ENCODE data around the gene ITPR1.

ITPR1 gene

DNA sequence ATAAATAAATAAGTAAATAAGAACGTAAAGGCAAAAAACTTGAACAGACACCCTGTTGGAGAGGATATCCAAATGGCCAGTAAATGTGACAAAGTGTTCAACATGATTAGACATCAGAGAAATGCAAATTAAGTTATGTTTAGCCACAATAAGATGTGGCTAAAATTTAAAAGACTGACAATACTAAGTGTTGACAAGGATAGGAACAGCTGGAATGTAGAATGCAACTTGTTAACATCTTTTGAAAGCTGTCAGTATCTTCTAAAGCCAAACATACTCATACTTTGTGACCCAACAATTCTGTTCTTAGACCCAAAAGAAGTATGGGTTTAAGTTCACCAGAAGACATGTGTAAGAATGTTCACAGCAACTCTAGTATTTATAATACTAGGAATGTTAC is 197.1 kb downstream of the ITPR1 start:
- no peak for DNase-seq

DNA sequence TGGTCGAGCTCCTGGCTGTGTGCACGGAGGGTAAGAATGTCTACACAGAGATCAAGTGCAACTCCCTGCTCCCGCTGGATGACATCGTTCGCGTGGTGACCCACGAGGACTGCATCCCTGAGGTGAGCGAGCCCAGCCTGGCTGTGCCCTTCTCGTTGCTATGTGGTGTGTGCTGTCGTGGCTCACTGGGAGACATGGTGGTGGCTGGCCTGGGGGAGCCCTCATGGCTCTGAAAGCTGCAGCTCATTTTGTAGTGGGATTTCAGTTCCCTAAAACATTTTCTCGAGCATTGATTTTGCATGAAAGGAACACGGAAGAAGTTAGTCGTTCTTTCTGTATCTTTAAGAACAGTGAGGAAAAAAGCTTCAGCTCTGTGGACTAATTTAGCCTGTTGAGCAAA is 200.5 kb downstream of the ITPR1 start:
- DNase-seq: no peak

DNA sequence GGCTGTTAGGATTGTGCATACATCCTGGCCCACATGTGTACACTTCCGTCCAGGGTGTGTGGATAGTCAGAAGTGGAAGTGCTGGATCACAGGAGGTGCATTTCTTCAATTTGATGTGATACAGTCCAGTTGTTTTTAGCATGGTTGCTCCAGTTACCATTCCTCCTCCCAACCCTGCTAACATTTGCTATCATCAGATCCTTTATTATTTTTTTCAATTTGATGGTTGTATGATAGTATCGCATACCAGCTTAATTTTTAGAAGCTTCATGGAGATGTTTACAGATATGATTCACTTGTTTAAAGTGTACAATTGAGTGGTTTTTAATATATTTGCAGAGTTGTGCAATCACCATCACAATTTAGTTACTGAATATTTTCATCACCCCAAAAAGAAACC is 202.7 kb downstream of the ITPR1 start:
- no peak for DNase-seq

DNA sequence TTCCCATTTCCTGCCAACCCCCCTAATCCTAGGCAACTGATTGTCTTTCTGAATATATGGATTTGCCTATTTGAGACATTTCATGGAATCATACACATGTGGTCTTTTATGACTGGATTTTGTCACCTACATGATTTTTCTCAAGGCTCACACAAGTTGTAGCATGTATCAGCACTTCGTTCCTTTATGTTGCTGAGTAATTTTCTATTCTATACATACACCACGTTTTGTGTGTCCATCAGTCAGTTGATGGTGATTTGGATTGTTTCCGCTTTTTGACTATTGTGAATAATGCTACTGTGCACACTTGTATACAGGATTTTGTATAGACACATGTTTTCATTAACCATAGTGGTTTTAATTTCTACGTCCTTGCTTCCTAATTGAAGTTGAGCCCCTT is 203.1 kb downstream of the ITPR1 start:
- DNase-seq: no peak

DNA sequence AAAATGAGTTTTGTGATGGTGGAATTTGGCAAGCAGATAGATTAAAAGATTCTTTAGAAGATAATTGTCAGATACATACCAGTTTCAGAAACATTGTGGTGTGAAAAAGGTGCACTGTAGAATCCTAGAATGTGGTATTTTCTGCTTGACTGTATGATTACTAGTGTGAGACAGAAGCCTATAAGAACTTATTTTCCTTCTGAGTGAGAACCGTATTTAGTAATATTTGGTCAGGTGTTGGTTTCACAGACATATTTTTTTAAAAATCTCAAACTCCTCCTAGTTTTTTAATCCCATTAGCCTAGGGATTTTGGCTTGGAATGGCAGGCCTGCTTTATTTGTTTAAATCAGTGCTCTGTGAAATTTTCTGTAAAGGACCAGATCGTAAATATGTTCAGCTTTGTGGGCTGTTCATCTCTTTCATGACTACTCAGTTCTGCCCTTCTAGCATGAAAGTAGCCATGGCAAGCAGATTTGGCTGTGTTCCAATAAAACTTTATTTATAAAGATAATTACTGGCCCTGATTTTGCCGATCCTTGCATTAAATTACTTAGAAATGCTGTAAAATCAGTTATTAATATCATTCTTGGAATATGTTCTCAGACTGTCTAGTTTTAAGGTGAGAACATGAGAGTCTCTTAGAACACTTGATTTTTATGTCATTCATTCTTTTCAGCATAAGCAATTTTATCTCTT is 205.1 kb downstream of the ITPR1 start:
- DNase-seq: no peak

DNA sequence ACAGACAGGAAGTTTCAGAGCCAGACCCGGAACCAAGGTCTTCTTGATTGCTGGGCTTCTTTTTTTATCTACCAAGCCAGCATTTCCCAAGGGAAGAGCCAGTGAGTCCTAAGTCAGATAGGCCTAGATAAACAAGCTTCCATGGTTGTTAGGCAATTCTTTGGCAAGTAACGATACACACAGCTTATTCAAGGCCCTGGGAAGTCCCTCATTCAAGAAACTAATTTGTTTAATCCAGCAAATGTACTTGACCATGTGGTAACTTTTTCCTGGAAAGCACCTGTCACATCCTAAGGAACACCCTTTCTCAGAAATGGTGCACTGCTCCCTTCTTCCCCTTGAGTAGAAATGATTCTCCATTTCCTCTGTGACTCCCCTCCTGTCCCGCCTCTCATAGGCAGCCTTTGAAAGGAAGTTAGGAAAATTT is 209.9 kb downstream of the ITPR1 start:
- DNase-seq: no peak

DNA sequence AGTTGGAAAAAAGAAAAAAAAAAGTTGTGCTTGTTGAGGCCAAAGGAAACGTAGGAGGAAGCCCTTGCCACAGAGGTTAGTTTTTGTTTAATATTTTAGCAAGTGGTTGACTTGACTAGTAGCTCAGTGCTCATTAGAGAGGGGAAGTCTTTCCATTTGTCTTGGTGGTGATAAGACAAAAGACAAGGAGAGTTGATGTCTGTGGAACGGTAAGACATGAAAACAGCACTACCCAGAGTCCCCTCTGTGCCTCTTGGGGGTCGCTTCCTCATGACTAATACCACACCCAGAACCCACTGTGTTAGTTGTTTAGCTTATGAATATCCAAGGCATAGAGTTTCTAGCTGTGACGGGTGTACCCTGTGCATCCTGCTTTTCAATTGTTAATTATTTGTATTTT is 211.4 kb downstream of the ITPR1 start:
- no peak for DNase-seq

DNA sequence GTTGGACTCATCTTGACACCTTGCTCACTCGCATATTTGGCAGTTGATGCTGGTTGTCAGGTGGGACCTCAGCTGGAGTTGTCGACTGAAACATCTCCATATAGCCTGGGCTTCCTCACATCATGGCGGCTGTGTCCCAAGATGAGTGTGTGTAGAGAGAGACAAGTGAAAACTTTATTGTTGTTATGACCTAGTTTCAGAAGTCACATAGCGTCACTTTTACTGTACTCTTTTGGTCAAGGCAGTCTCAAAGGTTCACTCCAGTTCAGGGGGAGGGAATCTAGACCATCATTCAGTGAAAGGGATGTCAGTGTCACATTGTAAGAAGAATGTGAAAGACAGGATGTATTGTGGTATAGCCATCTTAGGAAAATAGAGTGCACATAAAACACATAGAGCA is 214.2 kb downstream of the ITPR1 start:
- no peak for DNase-seq

DNA sequence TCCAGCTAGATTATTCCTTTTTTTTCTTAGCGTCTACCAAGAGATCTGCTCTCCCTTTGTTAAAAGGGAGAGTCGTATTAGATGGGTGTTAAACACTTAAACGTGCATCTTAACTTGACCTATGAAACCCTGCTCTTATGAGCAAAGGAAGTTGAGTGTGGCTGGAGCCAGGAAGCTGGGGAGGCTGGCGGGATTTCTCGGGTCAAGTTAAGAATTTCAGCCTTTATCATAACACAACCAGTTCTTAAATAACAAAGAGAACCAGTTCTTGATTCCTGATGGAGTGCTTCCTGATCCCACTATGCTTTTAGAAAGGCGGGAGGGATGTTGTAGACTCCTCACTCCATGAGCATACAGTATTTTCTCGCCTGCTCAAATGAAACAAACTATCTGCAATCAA is 215.1 kb downstream of the ITPR1 start:
- no peak for DNase-seq

DNA sequence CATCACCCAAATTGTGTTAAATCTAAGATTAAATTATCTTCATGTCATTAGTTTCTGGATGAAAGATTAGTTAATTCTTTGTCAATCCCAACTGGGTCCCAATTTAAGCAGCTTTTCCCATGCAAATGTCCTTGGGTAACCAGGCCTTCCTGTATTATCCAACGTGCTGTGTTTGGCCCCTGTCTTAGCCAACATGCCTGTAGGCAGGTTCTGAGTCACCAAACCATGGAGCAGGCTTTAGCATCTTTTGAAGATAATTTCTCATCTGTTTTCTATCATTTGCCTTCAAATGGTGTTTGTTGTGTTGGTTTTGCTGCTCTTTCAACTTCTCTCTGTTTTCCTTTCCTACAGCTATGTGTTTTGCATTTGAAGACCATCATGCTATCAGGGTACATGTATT is 216.2 kb downstream of the ITPR1 start:
- no peak for DNase-seq

DNA sequence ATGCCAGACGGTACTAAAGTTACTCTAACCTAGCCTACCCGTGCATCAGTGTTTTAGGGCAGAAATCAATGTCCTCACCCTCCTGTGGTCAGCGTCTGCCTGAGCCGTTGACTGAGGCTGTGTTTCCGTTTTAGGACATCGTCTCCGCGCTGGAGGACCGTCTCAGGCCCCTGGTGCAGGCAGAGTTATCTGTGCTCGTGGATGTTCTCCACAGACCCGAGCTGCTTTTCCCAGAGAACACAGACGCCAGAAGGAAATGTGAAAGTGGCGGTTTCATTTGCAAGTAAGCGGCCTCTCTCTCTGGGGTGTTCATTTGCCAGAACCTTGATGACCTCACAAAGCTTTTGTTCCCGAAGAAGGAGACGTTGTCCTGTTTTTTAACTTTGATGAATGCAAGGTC is 217.0 kb downstream of the ITPR1 start:
- DNase-seq: no peak

DNA sequence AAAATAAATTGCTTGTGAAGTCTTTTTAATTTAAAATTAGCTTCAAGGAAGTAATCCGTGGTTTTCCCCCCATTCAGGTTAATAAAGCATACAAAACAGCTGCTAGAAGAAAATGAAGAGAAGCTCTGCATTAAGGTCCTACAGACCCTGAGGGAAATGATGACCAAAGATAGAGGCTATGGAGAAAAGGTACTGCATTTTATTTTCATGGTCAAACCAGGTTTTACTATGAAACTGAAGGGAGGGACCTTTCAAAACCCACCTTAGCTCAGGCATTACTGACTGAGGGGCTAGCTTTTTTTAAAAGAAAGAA is 218.5 kb downstream of the ITPR1 start:
- DNase-seq: no peak

DNA sequence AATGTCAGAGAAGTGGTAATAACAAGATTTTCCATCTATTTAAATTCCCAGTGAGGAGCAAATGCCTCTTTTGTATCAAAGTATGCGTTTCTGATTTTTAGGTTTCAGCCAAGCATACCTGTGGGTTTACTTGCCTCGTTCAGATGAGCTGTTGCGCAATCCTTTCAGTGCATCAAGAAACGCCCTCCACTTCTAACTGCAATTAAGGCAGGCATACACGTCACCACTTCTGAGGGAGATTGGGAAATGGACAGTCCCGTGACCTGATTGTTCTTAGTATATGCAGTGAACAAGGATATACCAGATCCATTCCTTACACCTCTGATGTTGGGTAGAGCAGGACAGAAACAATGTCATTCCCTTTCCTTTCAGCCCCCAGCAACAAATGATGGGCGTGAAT is 219.0 kb downstream of the ITPR1 start:
- no peak for DNase-seq

DNA sequence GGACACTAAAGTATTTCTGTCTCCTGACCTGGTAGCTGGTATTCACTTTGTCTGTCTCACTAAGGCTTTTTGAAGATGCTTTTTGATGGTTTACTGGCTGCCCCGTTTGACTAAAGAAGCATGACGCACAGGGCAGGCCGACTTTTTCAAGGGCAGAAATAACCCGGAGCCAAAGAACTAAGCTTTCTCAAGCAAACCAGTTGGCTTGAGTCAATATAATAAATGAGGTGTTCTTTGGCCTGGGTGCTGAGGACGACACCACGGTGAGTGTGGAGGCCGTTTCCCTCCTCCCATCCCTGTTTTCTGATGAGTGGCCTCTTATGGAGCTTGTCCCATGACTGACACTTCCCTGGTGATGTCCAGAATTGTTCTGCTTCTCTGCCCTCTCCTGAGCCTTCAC is 220.9 kb downstream of the ITPR1 start:
- DNase-seq: no peak

DNA sequence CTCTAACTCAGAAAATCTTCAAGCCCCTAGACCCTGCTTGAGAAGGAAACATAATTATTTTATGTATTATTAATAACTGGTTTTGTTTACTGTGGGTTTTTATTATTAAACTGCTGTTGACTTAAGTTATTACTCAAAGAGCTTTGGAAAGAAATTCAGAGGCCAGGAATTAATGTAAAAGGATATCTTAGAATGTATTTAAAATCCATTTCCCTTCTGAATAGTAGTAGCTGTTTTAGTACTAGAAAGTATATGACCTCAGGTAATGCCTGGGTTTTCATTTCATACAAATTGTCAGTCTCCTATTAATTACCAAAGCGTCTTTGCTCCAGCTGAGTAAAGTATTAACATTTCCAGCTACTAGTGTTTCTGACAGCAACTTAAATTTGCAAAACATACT is 223.1 kb downstream of the ITPR1 start:
- no peak for DNase-seq

DNA sequence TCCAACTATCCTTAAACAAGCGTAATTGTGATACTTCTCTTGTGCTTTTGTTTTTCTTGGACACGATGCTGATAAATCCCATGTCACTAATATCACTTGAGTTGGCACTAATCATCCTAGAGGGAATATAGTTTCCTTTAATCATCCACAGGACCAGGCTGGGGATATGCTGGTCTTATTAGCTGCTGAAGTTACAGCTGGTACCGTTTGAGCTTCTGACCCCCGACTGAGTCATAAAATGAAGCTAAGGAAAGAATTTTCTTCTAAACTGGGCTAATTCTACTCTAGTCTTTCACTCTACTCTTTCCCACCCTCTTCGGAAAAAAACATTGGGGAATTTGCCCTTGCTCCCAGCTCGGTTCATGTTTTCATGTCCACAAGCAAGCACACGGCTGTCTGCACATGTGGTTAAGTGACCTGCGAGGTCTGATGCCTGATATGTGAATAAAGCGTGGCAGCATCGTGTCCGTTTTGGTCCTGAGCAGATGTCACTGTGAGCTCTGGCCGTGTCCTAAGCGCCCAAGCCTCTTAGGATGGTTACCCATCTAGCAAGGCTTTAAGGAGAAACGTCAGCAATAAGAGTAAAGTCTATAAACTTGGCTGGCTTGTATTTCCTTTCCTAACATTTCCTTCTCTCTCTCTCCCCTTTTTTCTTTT is 223.7 kb downstream of the ITPR1 start:
- peak; percentile 56 for DNase-seq

DNA sequence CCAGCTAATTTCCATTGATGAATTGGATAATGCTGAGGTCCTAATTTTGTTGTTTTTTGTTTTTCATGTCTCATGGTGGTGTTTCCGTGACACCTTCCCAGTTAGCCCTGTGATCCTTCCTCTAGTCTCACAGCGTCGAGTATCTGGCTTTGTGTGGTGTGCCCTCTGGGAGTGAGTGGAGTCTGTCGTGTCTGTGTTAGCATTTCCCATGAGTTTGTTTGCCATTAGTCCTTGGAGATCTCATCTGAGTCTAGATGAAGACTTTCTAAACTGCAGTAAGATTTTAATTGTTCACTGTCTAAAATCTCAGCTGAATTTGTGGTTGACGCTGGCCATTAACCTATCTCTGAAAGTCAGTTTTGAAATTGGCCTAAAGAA is 224.2 kb downstream of the ITPR1 start:
- DNase-seq: no peak

DNA sequence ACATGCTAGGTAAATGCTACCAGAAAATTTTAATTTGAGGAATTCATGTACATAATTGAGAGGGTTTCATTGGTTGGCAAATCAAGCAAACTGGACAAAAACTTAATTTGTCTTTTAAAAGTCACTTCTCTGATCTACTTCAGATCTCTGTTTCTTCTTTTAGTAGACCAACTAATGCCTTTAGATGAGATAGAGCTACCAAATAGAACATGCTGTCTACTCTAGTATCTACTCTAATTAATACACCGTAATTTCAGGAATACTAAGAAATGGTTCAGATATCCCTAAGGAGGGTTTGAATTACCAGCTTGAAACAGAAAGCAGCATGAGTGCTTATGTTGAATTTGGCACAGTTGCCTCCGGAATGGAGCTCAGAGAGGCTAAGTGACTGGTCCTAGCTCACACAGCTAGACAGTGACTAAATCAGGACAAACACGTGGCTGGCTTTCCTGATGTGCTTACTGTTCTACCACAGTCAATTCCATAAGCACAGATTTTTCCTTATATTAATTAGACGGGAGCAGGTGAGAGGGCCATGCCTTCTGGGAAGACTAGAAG is 225.1 kb downstream of the ITPR1 start:
- DNase-seq: no peak

DNA sequence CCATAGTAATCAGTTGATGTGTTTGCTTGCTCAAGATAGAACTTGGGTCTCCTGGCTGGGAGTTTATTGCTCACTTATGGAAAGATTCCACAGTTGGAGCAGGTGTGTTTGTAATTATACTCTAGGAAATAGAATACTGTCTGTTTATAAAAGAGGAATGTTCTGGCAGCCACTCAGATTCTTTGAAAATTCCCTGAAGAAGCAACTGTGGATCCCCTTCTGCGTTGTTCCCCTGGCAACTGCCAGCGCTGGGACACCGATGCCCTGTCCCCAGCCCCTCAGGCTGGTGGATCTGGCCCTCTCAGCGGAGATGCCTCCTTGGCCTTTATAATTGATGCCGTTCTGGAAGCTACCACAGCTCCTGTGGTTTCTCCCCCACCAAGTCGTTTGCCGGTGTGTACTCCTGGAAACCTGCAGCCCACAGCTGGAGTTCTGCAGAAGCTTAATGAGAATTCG is 225.9 kb downstream of the ITPR1 start:
- DNase-seq: peak; percentile 55

DNA sequence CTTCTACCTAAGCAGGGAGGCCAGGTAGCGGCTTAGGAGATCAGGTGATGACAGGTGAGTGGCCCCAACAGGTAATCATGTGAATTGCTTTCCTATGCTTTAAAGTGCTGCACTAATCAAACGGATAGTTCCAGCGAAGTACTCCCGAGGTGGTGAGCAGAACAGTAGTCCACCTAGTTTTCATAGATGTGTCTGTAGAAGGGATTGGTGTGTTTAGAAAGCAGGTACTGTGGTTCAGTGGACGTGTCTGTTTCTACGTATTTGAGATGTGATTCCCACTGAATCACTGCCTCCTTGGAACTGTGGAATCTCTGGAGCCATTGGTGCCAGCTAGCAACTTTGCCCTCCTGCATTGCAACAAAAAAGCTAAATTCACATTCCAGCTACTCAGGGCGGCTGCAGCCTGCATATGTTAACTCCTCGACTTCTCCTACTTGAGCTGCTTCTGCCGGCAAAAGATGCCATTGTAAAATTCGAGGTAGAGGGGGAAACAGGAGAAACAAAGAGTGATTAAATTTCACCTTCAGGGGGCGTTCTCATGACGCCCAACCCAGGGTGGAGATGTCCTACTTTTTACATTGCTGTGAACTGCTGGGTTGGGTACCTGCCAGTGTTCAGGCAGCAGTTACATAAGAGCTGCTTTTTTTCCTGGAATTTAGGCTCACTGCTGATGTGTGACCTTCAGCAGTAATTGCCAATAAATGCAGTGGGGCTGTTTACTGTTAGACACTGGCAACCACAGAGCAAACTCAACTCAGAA is 227.3 kb downstream of the ITPR1 start:
- DNase-seq: peak; percentile 55

DNA sequence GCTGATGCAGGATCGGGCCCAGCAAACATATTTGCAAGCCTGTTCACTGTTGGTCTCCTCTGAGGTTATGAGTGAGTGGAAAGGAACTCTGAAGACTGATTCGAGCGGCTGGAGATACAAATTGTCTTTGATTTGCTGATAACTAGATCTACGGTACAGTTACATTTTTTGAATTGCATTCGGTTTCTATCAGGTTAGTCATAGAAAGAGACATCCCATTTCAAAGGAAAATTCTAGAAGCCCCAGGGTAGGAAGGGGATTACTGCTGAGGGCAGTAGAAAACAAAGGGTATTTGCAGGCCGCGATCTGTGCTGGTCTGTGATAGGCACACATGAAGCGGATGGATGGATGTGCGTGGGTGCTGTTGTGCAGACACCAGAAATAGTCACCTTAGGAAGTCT is 228.4 kb downstream of the ITPR1 start:
- DNase-seq: no peak

DNA sequence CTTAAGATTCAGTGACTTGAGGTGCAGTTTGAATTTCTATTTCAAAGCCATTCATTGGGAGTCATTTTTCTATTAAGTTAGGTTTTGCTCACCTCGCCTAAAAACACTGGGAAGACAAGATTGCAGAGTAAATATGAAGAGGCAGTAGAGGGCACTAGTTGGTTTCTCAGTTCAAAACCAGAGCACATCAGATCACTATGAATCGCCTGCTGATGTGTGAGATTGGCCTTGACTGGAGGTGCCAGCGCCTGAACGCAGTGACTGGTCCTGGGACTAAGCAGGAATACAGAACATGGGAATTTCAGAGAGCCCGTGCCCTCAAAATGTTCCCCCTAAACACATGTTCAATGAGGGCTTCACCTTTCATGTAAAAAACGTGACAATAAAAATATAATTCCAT is 229.0 kb downstream of the ITPR1 start:
- peak; percentile 59 for DNase-seq

DNA sequence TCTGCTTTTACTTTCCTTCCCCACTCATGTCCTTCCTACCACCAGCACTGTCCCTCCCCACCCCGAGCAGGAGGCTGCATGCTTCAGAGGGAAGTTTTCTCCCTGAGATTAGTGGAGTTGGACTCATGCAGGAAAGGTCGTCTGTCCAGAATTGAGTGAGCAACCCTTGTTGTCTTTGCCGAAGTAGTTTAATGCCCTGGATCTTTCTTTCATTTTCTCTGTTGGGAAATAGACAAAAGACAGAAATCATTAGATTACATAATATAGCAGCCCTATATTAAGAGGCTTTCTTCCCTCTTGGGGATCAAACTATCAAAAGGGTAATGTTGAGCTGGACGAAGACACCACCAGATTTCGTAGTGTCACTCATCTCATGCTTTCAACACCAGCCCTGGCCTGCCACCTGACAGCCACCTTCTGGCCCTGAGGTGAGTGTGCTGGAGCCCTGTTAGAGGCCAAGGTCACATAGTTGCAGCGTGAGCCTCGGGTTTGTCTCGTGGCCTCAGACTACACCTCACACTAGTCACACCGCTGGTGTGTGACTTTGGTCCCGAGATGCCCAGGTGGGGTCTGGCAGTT is 231.0 kb downstream of the ITPR1 start:
- DNase-seq: no peak

DNA sequence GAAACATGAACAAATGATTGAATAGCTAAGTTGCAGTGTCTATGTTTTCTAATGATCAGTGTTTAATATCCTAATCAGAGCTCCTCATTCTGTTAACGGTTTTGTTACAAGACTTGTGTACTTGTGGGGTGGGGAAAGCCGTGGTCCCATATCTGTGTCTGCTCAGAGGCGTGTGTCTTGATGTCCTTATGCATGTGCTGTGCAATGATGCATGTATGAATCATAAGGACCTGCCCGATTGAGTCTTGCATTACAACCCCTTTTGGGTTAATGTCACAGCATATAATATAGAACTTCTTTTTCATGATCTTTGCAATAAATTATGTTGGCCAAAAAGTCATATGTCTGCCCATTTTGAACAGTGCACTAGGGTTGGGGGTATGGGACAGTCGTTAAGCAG is 233.4 kb downstream of the ITPR1 start:
- no peak for DNase-seq

Measured in eye (tissue), 1 donor.